ENCODE results near the gene TRAPPC13.
"Not testable (repeated sequence)": the region's sequence is repeated elsewhere in the genome, so short reads cannot be mapped to it uniquely, and the experiment has no call there.

DNA sequence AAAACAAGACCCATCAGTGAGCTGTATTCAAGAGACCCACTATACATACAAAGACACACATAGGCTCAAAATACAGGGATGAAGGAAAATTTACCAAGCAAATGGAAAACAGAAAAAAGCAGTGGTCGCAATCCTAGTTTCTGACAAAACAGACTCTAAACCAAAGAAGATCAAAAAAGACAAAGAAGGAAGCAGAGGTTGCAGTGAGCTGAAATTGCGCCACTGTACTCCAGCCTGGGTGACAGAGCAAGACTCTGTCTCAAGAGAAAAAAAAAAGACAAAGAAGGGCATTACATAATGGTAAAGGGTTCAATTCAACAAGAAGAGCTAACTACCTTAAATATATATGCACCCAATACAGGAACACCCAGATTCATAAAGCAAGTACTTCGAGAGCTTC is 51.2 kb downstream of the TRAPPC13 start:
- TF ChIP-seq, protein P1, sequence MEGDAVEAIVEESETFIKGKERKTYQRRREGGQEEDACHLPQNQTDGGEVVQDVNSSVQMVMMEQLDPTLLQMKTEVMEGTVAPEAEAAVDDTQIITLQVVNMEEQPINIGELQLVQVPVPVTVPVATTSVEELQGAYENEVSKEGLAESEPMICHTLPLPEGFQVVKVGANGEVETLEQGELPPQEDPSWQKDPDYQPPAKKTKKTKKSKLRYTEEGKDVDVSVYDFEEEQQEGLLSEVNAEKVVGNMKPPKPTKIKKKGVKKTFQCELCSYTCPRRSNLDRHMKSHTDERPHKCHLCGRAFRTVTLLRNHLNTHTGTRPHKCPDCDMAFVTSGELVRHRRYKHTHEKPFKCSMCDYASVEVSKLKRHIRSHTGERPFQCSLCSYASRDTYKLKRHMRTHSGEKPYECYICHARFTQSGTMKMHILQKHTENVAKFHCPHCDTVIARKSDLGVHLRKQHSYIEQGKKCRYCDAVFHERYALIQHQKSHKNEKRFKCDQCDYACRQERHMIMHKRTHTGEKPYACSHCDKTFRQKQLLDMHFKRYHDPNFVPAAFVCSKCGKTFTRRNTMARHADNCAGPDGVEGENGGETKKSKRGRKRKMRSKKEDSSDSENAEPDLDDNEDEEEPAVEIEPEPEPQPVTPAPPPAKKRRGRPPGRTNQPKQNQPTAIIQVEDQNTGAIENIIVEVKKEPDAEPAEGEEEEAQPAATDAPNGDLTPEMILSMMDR (conservative IDR thresholded peaks at IDR 0.05 in 1 of 2, IDR thresholded peaks at IDR 0.05 in 1 of 2; ENCODE audit: extremely low read depth in 1 of 2, insufficient read depth in 1 of 2, low read depth in 1 of 2, low read length in 2 of 2): not testable (repeated sequence)
- not testable (repeated sequence) for TF ChIP-seq EZH2 (IDR thresholded peaks at IDR 0.05; ENCODE audit: borderline replicate concordance, low read length)

Data from mammary epithelial cell (primary cell).